HuH-7 (cell line): ENCODE data around the gene ARHGEF16.

Experiments used
- DNase-seq: peaks from one replicate; pipeline ENCODE4 v3.0.0; 2011; ENCODE audit warnings: low spot score

The ARHGEF16 gene

GRCh38 chr1:3422638-3423037 is 31.8 kb upstream of the ARHGEF16 start:
- DNase-seq, result no peak

GRCh38 chr1:3423245-3423829 is 31.1 kb upstream of the ARHGEF16 start:
- no peak for DNase-seq

- no peak for DNase-seq
Observed at GRCh38 chr1:3423896-3424611, 30.4 kb upstream of the ARHGEF16 start.

GRCh38 chr1:3425486-3426215 is 28.8 kb upstream of the ARHGEF16 start:
- no peak for DNase-seq

- DNase-seq, result no peak
Observed at GRCh38 chr1:3426956-3427535, 27.4 kb upstream of the ARHGEF16 start.

- no peak for DNase-seq
Observed at GRCh38 chr1:3427711-3428704, 26.5 kb upstream of the ARHGEF16 start.

GRCh38 chr1:3428899-3429298 is 25.6 kb upstream of the ARHGEF16 start:
- DNase-seq, result no peak

GRCh38 chr1:3429320-3429719 is 25.1 kb upstream of the ARHGEF16 start:
- no peak for DNase-seq

- no peak for DNase-seq
Observed at GRCh38 chr1:3429766-3430165, 24.7 kb upstream of the ARHGEF16 start.

GRCh38 chr1:3430406-3430805 is 24.1 kb upstream of the ARHGEF16 start:
- DNase-seq, result no peak

- DNase-seq, result no peak
Observed at GRCh38 chr1:3430820-3431219, 23.6 kb upstream of the ARHGEF16 start.

- peak; percentile 71 for DNase-seq
Observed at GRCh38 chr1:3431266-3431665, 23.2 kb upstream of the ARHGEF16 start.

GRCh38 chr1:3431686-3432085 is 22.8 kb upstream of the ARHGEF16 start:
- DNase-seq, result no peak

GRCh38 chr1:3432306-3432705 is 22.2 kb upstream of the ARHGEF16 start:
- DNase-seq, result no peak

GRCh38 chr1:3433076-3433475 is 21.4 kb upstream of the ARHGEF16 start:
- no peak for DNase-seq

GRCh38 chr1:3433596-3434320 is 20.7 kb upstream of the ARHGEF16 start:
- DNase-seq, result no peak

- no peak for DNase-seq
Observed at GRCh38 chr1:3434406-3435110, 19.9 kb upstream of the ARHGEF16 start.

- DNase-seq, result no peak
Observed at GRCh38 chr1:3435666-3436065, 18.8 kb upstream of the ARHGEF16 start.

GRCh38 chr1:3436451-3436850 is 18.0 kb upstream of the ARHGEF16 start:
- DNase-seq, result no peak

- DNase-seq, result no peak
Observed at GRCh38 chr1:3436901-3437300, 17.6 kb upstream of the ARHGEF16 start.
